ENCODE data around the gene SFXN2.

SFXN2 gene

GRCh38 chr10:102720775-102721301, 6.4 kb downstream of the SFXN2 start:
- Mint-ChIP-seq H3K36me3 (ENCODE audit: low read depth) (peaks cover 37% of the 10 kb centered on the region), H3K4me1 (peaks cover 63% of the 10 kb centered on the region), H3K4me3 (peak overlapping the region; percentile 54), H3K9me3 (peaks cover 12% of the 10 kb centered on the region), H3K27me3 (ENCODE audit: low read depth, poor library complexity) (no peaks in the 10 kb centered on the region), H3K27ac (peak overlapping the region; percentile 75)
- no peak for TF ChIP-seq CTCF (IDR thresholded peaks at IDR 0.05)
- no peak for DNase-seq

GRCh38 chr10:102721954-102722353, 7.5 kb downstream of the SFXN2 start:
- H3K27me3 Mint-ChIP-seq (ENCODE audit: low read depth, poor library complexity), result no peaks in the 10 kb centered on the region
- H3K36me3 Mint-ChIP-seq (ENCODE audit: low read depth), result peaks cover 46% of the 10 kb centered on the region
- peaks cover 12% of the 10 kb centered on the region for H3K9me3 Mint-ChIP-seq
- DNase-seq, result no peak
- no peak overlapping the region for H3K4me3 Mint-ChIP-seq
- H3K27ac Mint-ChIP-seq, result peak overlapping the region; percentile 10
- H3K4me1 Mint-ChIP-seq, result peaks cover 52% of the 10 kb centered on the region
- TF ChIP-seq CTCF (IDR thresholded peaks at IDR 0.05), result no peak

GRCh38 chr10:102723989-102724388, 9.6 kb downstream of the SFXN2 start:
- no peaks in the 10 kb centered on the region for H3K27me3 Mint-ChIP-seq (ENCODE audit: low read depth, poor library complexity)
- peaks cover 55% of the 10 kb centered on the region for H3K36me3 Mint-ChIP-seq (ENCODE audit: low read depth)
- no peak for DNase-seq
- TF ChIP-seq CTCF (IDR thresholded peaks at IDR 0.05), result no peak
- H3K4me3 Mint-ChIP-seq, result no peak overlapping the region
- H3K27ac Mint-ChIP-seq, result no peak overlapping the region
- H3K4me1 Mint-ChIP-seq, result peaks cover 43% of the 10 kb centered on the region
- peaks cover 12% of the 10 kb centered on the region for H3K9me3 Mint-ChIP-seq

GRCh38 chr10:102726274-102726673, 11.8 kb downstream of the SFXN2 start:
- no peak for DNase-seq
- no peak for TF ChIP-seq CTCF (IDR thresholded peaks at IDR 0.05)
- Mint-ChIP-seq H3K9me3 (peaks cover 12% of the 10 kb centered on the region), H3K4me3 (no peak overlapping the region), H3K27me3 (ENCODE audit: low read depth, poor library complexity) (no peaks in the 10 kb centered on the region), H3K27ac (peak overlapping the region; percentile 32), H3K36me3 (ENCODE audit: low read depth) (peaks cover 51% of the 10 kb centered on the region), H3K4me1 (peaks cover 32% of the 10 kb centered on the region)

GRCh38 chr10:102727037-102727818, 12.8 kb downstream of the SFXN2 start:
- Mint-ChIP-seq H3K27me3 (ENCODE audit: low read depth, poor library complexity) (no peaks in the 10 kb centered on the region), H3K4me3 (no peak overlapping the region), H3K9me3 (peaks cover 12% of the 10 kb centered on the region), H3K4me1 (peaks cover 25% of the 10 kb centered on the region), H3K27ac (peak overlapping the region; percentile 91), H3K36me3 (ENCODE audit: low read depth) (peaks cover 54% of the 10 kb centered on the region)
- DNase-seq, result no peak
- TF ChIP-seq CTCF (IDR thresholded peaks at IDR 0.05), result no peak
